Transverse colon (tissue), 4 donors: ENCODE data around the gene DISC1. TPM values are rescaled to one million over a fixed set of nuclear protein-coding genes. Genes with fewer than 3 reads are reported as not detected.

ENCODE experiments used
- DNase-seq: peaks from one replicate; pipeline ENCODE4 v3.0.0-alpha.2; 2019
- H3K27ac ChIP-seq, 4 donors: fragments of 200-600 bp; sonication (generic); 2 replicates each; pipeline ENCODE4 v1.5.1; 2016 to 2018; ENCODE audit warnings: inconsistent platforms in 4 of 4
- H3K27me3 ChIP-seq: fragments of 200-600 bp; sonication (generic); 2 replicates; pipeline ENCODE4 v1.5.1; 2017; ENCODE audit warnings: inconsistent platforms
- H3K36me3 ChIP-seq, 4 donors: fragments of 200-600 bp; sonication (generic); 2 replicates each; pipeline ENCODE4 v1.5.1; 2017 to 2019; ENCODE audit warnings: inconsistent platforms in 4 of 4
- H3K4me1 ChIP-seq, 4 donors: fragments of 200-600 bp; sonication (generic); 2 replicates each; pipeline ENCODE4 v1.5.1; 2017 to 2020; ENCODE audit warnings: inconsistent platforms in 4 of 4
- H3K4me3 ChIP-seq, 4 donors: fragments of 200-600 bp; sonication (generic); 1 replicate in 1 of 4; 2 replicates in 3 of 4; pipeline versions ENCODE4 v1.5.1 to v1.6.1; 2017 to 2019; ENCODE audit warnings: inconsistent platforms in 4 of 4
- H3K9me3 ChIP-seq, 2 donors: fragments of 200-600 bp; sonication (generic); 2 replicates each; pipeline ENCODE4 v1.5.1; 2017 to 2019; ENCODE audit warnings: inconsistent platforms in 2 of 2
- CTCF ChIP-seq, 5 experiments: fragments of 200-600 bp in 3 of 5; fragments of 450-650 bp in 2 of 5; sonication (generic) in 3 of 5; IDR thresholded peaks; 1 replicate in 2 of 5; 2 replicates in 3 of 5; pipeline ENCODE4 v1.5.1; 2016 to 2017; ENCODE audit warnings: antibody characterized with exemption in 5 of 5, inconsistent platforms in 3 of 5, mild to moderate bottlenecking in 2 of 5, moderate library complexity in 1 of 5
- EP300 ChIP-seq: sonication (generic); formaldehyde crosslinking; IDR thresholded peaks from one replicate; pipeline ENCODE4 v1.6.1; 2017; ENCODE audit warnings: antibody characterized with exemption, low read depth
- POLR2A ChIP-seq: fragments of 450-650 bp; IDR thresholded peaks from one replicate; pipeline ENCODE4 v1.6.1; 2016; ENCODE audit warnings: antibody characterized with exemption, mild to moderate bottlenecking, moderate library complexity
- POLR2AphosphoS5 ChIP-seq, 3 donors: sonication (generic); formaldehyde crosslinking; IDR thresholded peaks; one replicate each; pipeline ENCODE4 v1.6.1; 2016; ENCODE audit warnings: antibody characterized with exemption in 3 of 3
- WGBS, 2 donors: methylation state at CpG; one replicate each; pipeline ENCODE4 v1.1.5; 2018; ENCODE audit warnings: low coverage in 1 of 2; 5-methylcytosine and 5-hydroxymethylcytosine counted together
- in situ Hi-C, 4 donors: fragments of 200-750 bp; cut with MboI; loops; one replicate each; pipeline versions ENCODE4 v1.15.0 to v1.15.1; 2017; ENCODE audit warnings: low sequenced_read_pairs in 3 of 4, low pct_ligation_motif_present in 1 of 4, low pct_unique_long_range_greater_than_20kb in 1 of 4
- intact Hi-C: fragments of 100-400 bp; cut with DNase I; formaldehyde crosslinking; loops from one replicate; pipeline ENCODE4 v1.15.1; 2023; ENCODE audit warnings: low total_unique reads
- total RNA-seq, 4 donors: library from RNA; depleted of rRNA; stranded (reverse); fragments of >200 nt; gene quantifications; one replicate each; pipeline ENCODE4 v1.1.0, GENCODE V29; 2016

DISC1 gene
- total RNA-seq, 4 donors from 2014 or later, result 7.8 to 20.3 (median 11.5) TPM

GRCh38 chr1:231919239-231919885, 292.8 kb downstream of the DISC1 start:
- no peak for TF ChIP-seq POLR2AphosphoS5 (IDR thresholded peaks at IDR 0.05)
- TF ChIP-seq CTCF (IDR thresholded peaks at IDR 0.05), result no peak
- no peak for TF ChIP-seq POLR2A
- no peak for TF ChIP-seq EP300
- Histone ChIP-seq H3K9me3 (no peaks in the 10 kb centered on the region), H3K4me3 (no peak overlapping the region), H3K27me3 (no peaks in the 10 kb centered on the region), H3K4me1 (peaks cover 0 to 3% (median 0%) of the 10 kb centered on the region in 4 donors), H3K36me3 (no peaks in the 10 kb centered on the region), H3K27ac (peak overlapping the region in 3 of 4 donors; percentile 8 to 25 (median 10))
- 59 to 78% methylated on average over 3 to 4 of the region's 4 CpGs for WGBS, 2 donors
- in situ Hi-C loops, result no loop called here
- intact Hi-C loops, result no loop called here
- DNase-seq, result no peak

GRCh38 chr1:231919886-231920285, 293.3 kb downstream of the DISC1 start:
- H3K9me3 ChIP-seq, result no peaks in the 10 kb centered on the region
- peaks cover 0 to 3% (median 0%) of the 10 kb centered on the region in 4 donors for H3K4me1 ChIP-seq
- peak overlapping the region in 2 of 4 donors; percentile 10 to 25 for H3K27ac ChIP-seq
- H3K4me3 ChIP-seq, result no peak overlapping the region
- no peaks in the 10 kb centered on the region for H3K36me3 ChIP-seq
- H3K27me3 ChIP-seq, result no peaks in the 10 kb centered on the region
- TF ChIP-seq CTCF (IDR thresholded peaks at IDR 0.05) (no peak), POLR2AphosphoS5 (IDR thresholded peaks at IDR 0.05) (no peak), EP300 (no peak), POLR2A (no peak)
- DNase-seq, result no peak
- intact Hi-C loops (no loop called here), in situ Hi-C loops (no loop called here)
- 81 to 91% methylated on average over 6 to 7 of the region's 7 CpGs for WGBS, 2 donors

- no peak for TF ChIP-seq POLR2A
- no peak for TF ChIP-seq POLR2AphosphoS5 (IDR thresholded peaks at IDR 0.05)
- no peak for TF ChIP-seq EP300
- 88% methylated on average over 1 to 4 of the region's 4 CpGs for WGBS, 2 donors
- H3K27ac ChIP-seq, result no peak overlapping the region
Observed at GRCh38 chr1:231921646-231922345, 295.2 kb downstream of the DISC1 start.

DNA sequence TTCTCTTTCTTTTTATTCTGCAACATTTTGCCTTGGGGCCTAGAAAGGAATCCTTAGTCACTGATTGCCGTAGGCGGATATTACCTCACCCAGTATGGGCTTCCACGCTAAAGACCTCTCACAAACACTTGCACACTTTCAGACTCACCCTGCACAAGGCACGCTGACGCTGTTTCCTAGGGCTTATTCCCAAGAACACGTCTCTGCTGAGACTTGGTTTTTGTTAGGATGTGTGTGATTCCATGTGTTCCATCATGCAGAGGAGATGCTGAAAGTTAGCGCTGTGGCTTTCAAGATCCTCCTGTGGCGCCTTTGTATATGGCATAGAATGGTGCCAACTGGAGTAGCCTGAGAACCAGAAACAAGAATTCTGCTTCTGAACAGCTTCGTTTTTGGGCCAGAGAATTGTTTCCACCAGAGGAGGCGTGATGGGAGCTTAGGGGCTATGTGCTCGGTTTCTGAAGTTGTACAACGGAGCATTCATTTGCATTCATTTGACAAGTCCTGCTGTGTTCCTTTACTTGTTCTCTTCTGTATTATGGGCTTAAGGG, 297.0 kb downstream of the DISC1 start:
- Histone ChIP-seq H3K27ac (no peak overlapping the region), H3K4me1 (peaks cover 0 to 1% (median 0%) of the 10 kb centered on the region in 4 donors), H3K9me3 (no peaks in the 10 kb centered on the region), H3K4me3 (no peak overlapping the region), H3K27me3 (no peaks in the 10 kb centered on the region), H3K36me3 (no peaks in the 10 kb centered on the region)
- DNase-seq, result no peak
- 94 to 96% methylated on average over 6 to 12 of the region's 12 CpGs for WGBS, 2 donors
- intact Hi-C loops, result no loop called here
- TF ChIP-seq CTCF (IDR thresholded peaks at IDR 0.05) (no peak), EP300 (no peak), POLR2A (no peak), POLR2AphosphoS5 (IDR thresholded peaks at IDR 0.05) (no peak)
- in situ Hi-C loops, result no loop called here

More at GRCh38 chr1:231921646-231922345, 295.2 kb downstream of the DISC1 start:
- H3K36me3 ChIP-seq, result no peaks in the 10 kb centered on the region
- H3K9me3 ChIP-seq, result no peaks in the 10 kb centered on the region
- intact Hi-C loops, result no loop called here
- DNase-seq, result no peak
- H3K4me1 ChIP-seq, result peaks cover 0 to 3% (median 0%) of the 10 kb centered on the region in 4 donors
- H3K4me3 ChIP-seq, result no peak overlapping the region
- in situ Hi-C loops, result no loop called here
- no peaks in the 10 kb centered on the region for H3K27me3 ChIP-seq
